Fibroblast of lung (primary cell): ENCODE results near the gene CCDC69.

ENCODE experiments used
- CTCF ChIP-seq, 2 donors: IDR thresholded peaks in 1 of 2; conservative IDR thresholded peaks in 1 of 2; 1 replicate in 1 of 2; 2 replicates in 1 of 2; pipeline ENCODE4 v1.5.1; 2011 to 2012; ENCODE audit warnings: low read length in 2 of 2, control low read depth in 1 of 2, inconsistent platforms in 1 of 2, low read depth in 1 of 2, mild to moderate bottlenecking in 1 of 2
- EZH2 ChIP-seq: IDR thresholded peaks from 2 replicates; pipeline ENCODE4 v1.5.1; 2012; ENCODE audit warnings: low read length, control low read depth, mild to moderate bottlenecking; ENCODE audit errors: missing control alignments

- TF ChIP-seq CTCF (conservative IDR thresholded peaks at IDR 0.05 in 1 of 2, IDR thresholded peaks at IDR 0.05 in 1 of 2; ENCODE audit: low read depth in 1 of 2, low read length in 2 of 2), result no peak
- no peak for TF ChIP-seq EZH2
Observed at GRCh38 chr5:151154931-151155774, 68.7 kb downstream of the CCDC69 start.
